ENCODE results near the gene ADPRH. TPM values are rescaled to one million over a fixed set of nuclear protein-coding genes. Genes with fewer than 3 reads are reported as not detected.

ADPRH gene
- total and polyA plus RNA-seq, 10 of the 15 experiments (the other 5 are each of a cell fraction or from before 2014, with no cell fraction given): 2.3 to 32.6 (median 19.0) TPM

GRCh38 chr3:119616056-119616455, 36.8 kb downstream of the ADPRH start (continued):
- TF ChIP-seq ZBTB4 (CRISPR knock-in tag; IDR thresholded peaks at IDR 0.05): no peak
- TF ChIP-seq WRNIP1 (IDR thresholded peaks at IDR 0.05; ENCODE audit: borderline replicate concordance, low read depth, low read length): no peak

- intact Hi-C loops (cut with micrococcal nuclease; ENCODE audit: unreplicated experiment) (no loop called here), in situ Hi-C loops (cut with MboI) (no loop called here)
- no peak for DNase-seq (ENCODE audit: low read depth, low spot score)
- Histone ChIP-seq H3K4me2 (ENCODE audit: control insufficient read depth, insufficient read depth) (no peak overlapping the region), H4K20me1 (ENCODE audit: control insufficient read depth, insufficient read depth) (no peaks in the 10 kb centered on the region), H3K27me3 (replicated peaks in 1 of 2; ENCODE audit: control insufficient read depth in 2 of 2, insufficient read depth in 2 of 2, low read length in 1 of 2) (no peaks in the 10 kb centered on the region), H3K9ac (ENCODE audit: control insufficient read depth, insufficient read depth, low read length) (no peak overlapping the region), H3K79me2 (ENCODE audit: control insufficient read depth, insufficient read depth, low read length) (no peaks in the 10 kb centered on the region), H3K4me1 (ENCODE audit: control insufficient read depth, insufficient read depth, low read length) (no peaks in the 10 kb centered on the region), H3K9me3 (replicated peaks; ENCODE audit: control insufficient read depth, insufficient read depth, low read length) (peaks cover 2% of the 10 kb centered on the region; the same call in 1 of the 3 replicates), H3K27ac (ENCODE audit: control insufficient read depth, insufficient read depth) (no peak overlapping the region), H2AFZ (ENCODE audit: control insufficient read depth, low read depth, low read length) (no peak overlapping the region), H3K4me3 (no peak overlapping the region), H3K36me3 (ENCODE audit: control insufficient read depth in 2 of 2, insufficient read depth in 2 of 2, low read length in 1 of 2) (peaks cover 0 to 3% of the 10 kb centered on the region in 2 experiments; a peak in 2 of 4 replicates)
- TF ChIP-seq ETV6 (conservative IDR thresholded peaks at IDR 0.05 in 1 of 2, IDR thresholded peaks at IDR 0.05 in 1 of 2; ENCODE audit: borderline replicate concordance in 1 of 2, low read depth in 1 of 2) (0 out of 4 replicates have a peak, but pooled peaks of 1 of the 2 experiments have one; percentile 19), BCL3 (IDR thresholded peaks at IDR 0.05; ENCODE audit: borderline replicate concordance, insufficient read depth, low read depth, low read length, poor library complexity, severe bottlenecking) (no peak)
- ChIA-PET POLR2A (interaction anchor here (0.5 kb wide), 1 partner anchor 38 kb away, joined by 3 read pairs; no protein-coding TSS in a partner anchor), RAD21 (ENCODE audit: unreplicated experiment) (no interaction called here), CTCF (no interaction called here), SMC1A (ENCODE audit: uncharacterized antibody, unreplicated experiment) (interaction anchor here (1.0 to 3.1 kb wide), 3 partner anchors 15 to 65 kb away, joined by 3 to 12 read pairs (median 3); no protein-coding TSS in a partner anchor)
- 7% methylated on average over 7 of the region's 7 CpGs for WGBS (ENCODE audit: insufficient coverage, insufficient replicate concordance, low lambda C conversion rate, missing lambda C conversion rate)
- no peak for ATAC-seq
- FAIRE-seq: no peak
- BruUV-seq (replicated peaks): no TSS peak
Measured at GRCh38 chr3:119619094-119619493, 39.8 kb downstream of the ADPRH start.
